H1 (cell line): ENCODE measurements around the gene GLRA1. TPM values are rescaled to one million over a fixed set of nuclear protein-coding genes. Genes with fewer than 3 reads are reported as not detected.

Experiments used
- CTCF ChIA-PET: fragments of 300-600 bp; sonication (Branson Sonifier 250); formaldehyde crosslinking; loops from one replicate; lab custom pipeline; 2021; ENCODE audit not compliant: partially characterized antibody; lab: Charles Lee
- POLR2A ChIA-PET: fragments of 300-600 bp; sonication (Branson Sonifier 250); formaldehyde crosslinking; loops from one replicate; lab custom pipeline; 2021; ENCODE audit warnings: inconsistent platforms; ENCODE audit not compliant: partially characterized antibody; lab: Charles Lee
- DNase-seq, 2 experiments: peaks; one replicate each; pipeline versions ENCODE4 v3.0.0 to v3.0.0-alpha.2; 2010 to 2022; ENCODE audit warnings: low spot score in 2 of 2, low read depth in 1 of 2, mixed read lengths in 1 of 2
- FAIRE-seq: peaks from 2 replicates; lab custom pipeline; 2011; peaks lifted over from hg19 to GRCh38; lab: Jason Lieb, UNC
- H2AFZ ChIP-seq: 2 replicates; pipeline ENCODE4 v1.8.1; 2012; ENCODE audit warnings: low read length, inconsistent platforms
- H2AK5ac ChIP-seq: 2 replicates; pipeline ENCODE4 v1.6.1; 2013; ENCODE audit warnings: low read depth, low read length
- H2BK120ac ChIP-seq: replicated peaks from 2 replicates; pipeline ENCODE3; 2013; ENCODE audit warnings: low read depth, low read length, inconsistent platforms
- H2BK12ac ChIP-seq: 2 replicates; pipeline ENCODE4 v1.6.1; 2013; ENCODE audit warnings: low read depth, low read length
- H2BK15ac ChIP-seq: 2 replicates; pipeline ENCODE4 v1.6.1; 2013; ENCODE audit warnings: low read length
- H2BK20ac ChIP-seq: 2 replicates; pipeline ENCODE4 v1.6.1; 2013; ENCODE audit warnings: low read length
- H2BK5ac ChIP-seq: 2 replicates; pipeline ENCODE4 v1.6.1; 2013; ENCODE audit warnings: low read depth, low read length
- H3K14ac ChIP-seq: 2 replicates; pipeline ENCODE4 v1.6.1; 2013; ENCODE audit warnings: inconsistent platforms; ENCODE audit not compliant: insufficient read length
- H3K18ac ChIP-seq: 2 replicates; pipeline ENCODE4 v1.6.1; 2013; ENCODE audit warnings: low read length; ENCODE audit errors: extremely low read depth
- H3K23ac ChIP-seq: 2 replicates; pipeline ENCODE4 v1.6.1; 2013; ENCODE audit warnings: inconsistent platforms; ENCODE audit not compliant: insufficient read length
- H3K23me2 ChIP-seq: 2 replicates; pipeline ENCODE4 v1.6.1; 2013; ENCODE audit warnings: low read depth, low read length
- H3K27ac ChIP-seq: 2 replicates; pipeline ENCODE4 v1.6.1; 2011; ENCODE audit warnings: low read depth, low read length, inconsistent platforms
- H3K27me3 ChIP-seq, 4 experiments: replicated peaks in 1 of 4; 1 replicate in 1 of 4; 2 replicates in 3 of 4; pipeline versions ENCODE4 v1.6.1 to v1.8.1; 2011 to 2013; ENCODE audit warnings: low read length in 3 of 4, mild to moderate bottlenecking in 3 of 4, inconsistent platforms in 2 of 4, mixed read lengths in 2 of 4, moderate library complexity in 1 of 4; ENCODE audit not compliant: control insufficient read depth in 3 of 4, insufficient read depth in 3 of 4; ENCODE audit errors: extremely low read depth in 1 of 4
- H3K36me3 ChIP-seq, 4 experiments: 2 replicates each; pipeline versions ENCODE4 v1.6.1 to v1.8.1; 2011 to 2013; ENCODE audit warnings: mild to moderate bottlenecking in 4 of 4, low read length in 3 of 4, moderate library complexity in 2 of 4, control low read depth in 1 of 4, inconsistent platforms in 1 of 4; ENCODE audit not compliant: insufficient read depth in 4 of 4, control insufficient read depth in 2 of 4
- H3K4ac ChIP-seq: replicated peaks from 2 replicates; pipeline ENCODE3; 2013; ENCODE audit warnings: low read length, low read depth, mixed read lengths, inconsistent platforms; ENCODE audit not compliant: insufficient read length
- H3K4me1 ChIP-seq, 4 experiments: replicated peaks in 1 of 4; 1 replicate in 1 of 4; 2 replicates in 3 of 4; pipeline versions ENCODE4 v1.6.1 to v1.8.1; 2011 to 2013; ENCODE audit warnings: low read length in 3 of 4, inconsistent platforms in 2 of 4, mixed read lengths in 1 of 4; ENCODE audit not compliant: insufficient read depth in 4 of 4, control insufficient read depth in 3 of 4
- H3K4me2 ChIP-seq, 2 experiments: 2 replicates each; pipeline versions ENCODE4 v1.6.1 to v1.8.1; 2011 to 2013; ENCODE audit warnings: low read depth in 2 of 2, low read length in 2 of 2, control low read depth in 1 of 2, inconsistent platforms in 1 of 2, mild to moderate bottlenecking in 1 of 2; ENCODE audit not compliant: insufficient read depth in 1 of 2
- H3K4me3 ChIP-seq, 4 experiments: fragments of 200-600, 300-600 bp in 1 of 4; sonication (generic), shearing (Covaris generic), sonication (Bioruptor Twin) in 1 of 4; 2 replicates each; pipeline versions ENCODE4 v1.5.1 to v1.8.1; 2011 to 2016; ENCODE audit warnings: low read length in 4 of 4, low read depth in 3 of 4, control low read depth in 2 of 4, inconsistent platforms in 2 of 4, mild to moderate bottlenecking in 2 of 4, mixed read lengths in 1 of 4, moderate library complexity in 1 of 4; ENCODE audit not compliant: insufficient read depth in 2 of 4; ENCODE audit errors: extremely low read depth in 1 of 4
- H3K56ac ChIP-seq: replicated peaks from 2 replicates; pipeline ENCODE3; 2013; ENCODE audit warnings: low read depth, mild to moderate bottlenecking, mixed read lengths, low read length, inconsistent platforms; ENCODE audit not compliant: insufficient read length
- H3K79me1 ChIP-seq: 2 replicates; pipeline ENCODE4 v1.6.1; 2013; ENCODE audit warnings: low read depth, low read length, control low read depth
- H3K79me2 ChIP-seq, 2 experiments: 2 replicates each; pipeline versions ENCODE4 v1.6.1 to v1.8.1; 2012 to 2013; ENCODE audit warnings: low read length in 2 of 2, mild to moderate bottlenecking in 2 of 2, inconsistent platforms in 1 of 2; ENCODE audit not compliant: insufficient read depth in 2 of 2, control insufficient read depth in 1 of 2
- H3K9ac ChIP-seq, 4 experiments: replicated peaks in 1 of 4; 1 replicate in 1 of 4; 2 replicates in 3 of 4; pipeline versions ENCODE4 v1.6.1 to v1.8.1; 2011 to 2013; ENCODE audit warnings: low read depth in 3 of 4, low read length in 3 of 4, control low read depth in 2 of 4, mild to moderate bottlenecking in 2 of 4, moderate library complexity in 2 of 4, inconsistent platforms in 1 of 4; ENCODE audit errors: extremely low read depth in 1 of 4
- H3K9me3 ChIP-seq, 2 experiments: 2 replicates each; pipeline versions ENCODE4 v1.6.1 to v1.8.1; 2012 to 2013; ENCODE audit warnings: mild to moderate bottlenecking in 2 of 2, moderate library complexity in 2 of 2, control low read depth in 1 of 2, inconsistent platforms in 1 of 2, low read depth in 1 of 2, low read length in 1 of 2, mixed read lengths in 1 of 2; ENCODE audit not compliant: insufficient read depth in 2 of 2
- H4K20me1 ChIP-seq, 2 experiments: replicated peaks in 1 of 2; 2 replicates each; pipeline versions ENCODE3 to v1.8.1; 2011 to 2013; ENCODE audit warnings: inconsistent platforms in 2 of 2, low read length in 2 of 2, mild to moderate bottlenecking in 1 of 2; ENCODE audit not compliant: insufficient read depth in 2 of 2, control insufficient read depth in 1 of 2
- H4K5ac ChIP-seq: 2 replicates; pipeline ENCODE4 v1.6.1; 2013; ENCODE audit warnings: low read length, low read depth, mixed read lengths, inconsistent platforms; ENCODE audit not compliant: insufficient read length
- H4K8ac ChIP-seq: 2 replicates; pipeline ENCODE4 v1.8.0; 2013; ENCODE audit warnings: mild to moderate bottlenecking, moderate library complexity, low read length, inconsistent platforms; ENCODE audit not compliant: insufficient read depth; ENCODE audit errors: extremely low read depth
- H4K91ac ChIP-seq: replicated peaks from 2 replicates; pipeline ENCODE3; 2013; ENCODE audit warnings: low read length, mixed read lengths, inconsistent platforms; ENCODE audit not compliant: insufficient read length
- BRCA1 ChIP-seq: IDR thresholded peaks from 2 replicates; pipeline ENCODE4 v1.6.1; 2012; ENCODE audit warnings: low read depth, low read length, improper control_type of control experiment
- CBX5 ChIP-seq: fragments of 300-800, 300-1000 bp; sonication (generic); IDR thresholded peaks from 2 replicates; pipeline ENCODE4 v1.7.1; 2016; ENCODE audit warnings: antibody characterized with exemption, low read length, low read depth
- CBX8 ChIP-seq: fragments of 300-800, 300-1000 bp; sonication (generic); IDR thresholded peaks from 2 replicates; pipeline ENCODE4 v1.7.1; 2016; ENCODE audit warnings: low read depth, low read length, borderline replicate concordance
- FOSL1 ChIP-seq: IDR thresholded peaks from 2 replicates; pipeline ENCODE4 v1.6.1; 2011; ENCODE audit warnings: mild to moderate bottlenecking, low read depth, low read length, moderate library complexity; ENCODE audit not compliant: insufficient read depth
- KDM1A ChIP-seq: fragments of 200-600, 300-600 bp; sonication (generic); IDR thresholded peaks from 2 replicates; pipeline ENCODE4 v1.7.1; 2016; ENCODE audit warnings: mild to moderate bottlenecking, low read length, borderline replicate concordance
- POLR2A ChIP-seq, 2 experiments: IDR thresholded peaks; 1 replicate in 1 of 2; 2 replicates in 1 of 2; pipeline ENCODE4 v1.6.1; 2011; ENCODE audit warnings: low read depth in 2 of 2, low read length in 2 of 2, mild to moderate bottlenecking in 2 of 2; ENCODE audit errors: control extremely low read depth in 1 of 2
- RXRA ChIP-seq: IDR thresholded peaks from 2 replicates; pipeline ENCODE4 v1.6.1; 2011; ENCODE audit warnings: low read depth, mild to moderate bottlenecking, low read length, moderate library complexity; ENCODE audit not compliant: insufficient read depth
- SP1 ChIP-seq: IDR thresholded peaks from 2 replicates; pipeline ENCODE4 v1.6.1; 2011; ENCODE audit warnings: low read depth, low read length
- SUZ12 ChIP-seq: fragments of 200-600 bp; sonication (generic); IDR thresholded peaks from 2 replicates; pipeline ENCODE4 v1.6.1; 2012; ENCODE audit warnings: mild to moderate bottlenecking, inconsistent platforms, low read length, moderate library complexity, mixed read lengths
- TAF7 ChIP-seq: optimal IDR thresholded peaks from 2 replicates; pipeline ENCODE3; 2011; ENCODE audit warnings: low read depth, mild to moderate bottlenecking, inconsistent platforms, low read length, moderate library complexity, borderline replicate concordance
- TCF12 ChIP-seq: IDR thresholded peaks from 2 replicates; pipeline ENCODE4 v1.6.1; 2011; ENCODE audit warnings: low read depth, mild to moderate bottlenecking, low read length
- TEAD4 ChIP-seq: IDR thresholded peaks from 2 replicates; pipeline ENCODE4 v1.6.1; 2012; ENCODE audit warnings: low read depth, low read length, inconsistent platforms, mixed read lengths
- WGBS, 2 experiments: shearing (Covaris generic) in 1 of 2; methylation state at CpG; one replicate each; pipeline versions ENCODE4 v1.1.6 to v1.1.7; 2013 to 2015; ENCODE audit warnings: low lambda C conversion rate in 2 of 2, mixed read lengths in 2 of 2, inconsistent platforms in 1 of 2, low coverage in 1 of 2, missing lambda C conversion rate in 1 of 2; ENCODE audit not compliant: insufficient replicate concordance in 2 of 2, insufficient coverage in 1 of 2, insufficient read length in 1 of 2; ENCODE audit errors: extremely low coverage in 1 of 2, missing lambda C conversion rate in 1 of 2; 5-methylcytosine and 5-hydroxymethylcytosine counted together
- polyA plus RNA-seq, 7 experiments: library from polyadenylated mRNA; depleted of rRNA in 3 of 7; stranded (reverse) in 5 of 7; unstranded in 2 of 7; fragments of >200 nt in 5 of 7; fragments of 200-250 nt in 2 of 7; gene quantifications; 1 replicate in 5 of 7; 2 replicates in 1 of 7; 4 replicates in 1 of 7; pipeline versions ENCODE4 v1.2.1 to v1.2.3, GENCODE V29; 2011 to 2013; ENCODE audit warnings: missing spikeins in 2 of 7, mixed read lengths in 2 of 7
- total RNA-seq: library from RNA; stranded (reverse); fragmentation: NEBNext Ultra II Directional; extraction: Animal tissue kit (Norgen Biotek cat#: 25700); gene quantifications from 2 replicates; pipeline ENCODE4 v1.2.1, GENCODE V29; 2021

The GLRA1 gene
- total and polyA plus RNA-seq, 2 of the 8 experiments (the other 6 are each of a cell fraction or from before 2014, with no cell fraction given), result not detected

DNA sequence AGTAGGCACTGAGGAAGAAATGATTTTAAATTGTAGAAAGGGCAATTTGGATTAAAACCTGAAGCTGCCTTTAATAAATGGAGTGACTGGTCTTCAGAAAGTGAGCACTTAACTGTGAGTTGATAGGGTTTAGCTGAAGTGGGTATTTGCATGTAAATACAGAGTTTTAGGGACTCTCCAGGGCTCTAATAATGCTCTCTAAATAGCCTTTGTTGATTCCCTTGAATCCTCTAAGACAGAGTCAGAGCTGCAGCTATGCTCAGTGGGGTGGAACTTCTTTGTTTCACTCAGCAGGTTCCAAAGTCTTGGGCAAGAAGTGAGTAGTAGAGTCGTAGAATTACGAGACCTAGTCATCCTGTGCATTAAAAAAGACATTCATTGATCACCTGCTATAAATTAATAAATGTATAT, 21.4 kb downstream of the GLRA1 start:
- peaks cover 0 to 11% (median 3%) of the 10 kb centered on the region in 4 experiments; a peak in 4 of 7 replicates for H3K4me1 ChIP-seq
- H2BK12ac ChIP-seq, result no peak overlapping the region
- no peak overlapping the region for H4K8ac ChIP-seq
- H2BK20ac ChIP-seq, result no peak overlapping the region
- peak overlapping the region in 2 of 4 experiments; percentile 1 to 22; a peak in 1 of 8 replicates for H3K4me3 ChIP-seq
- H2AK5ac ChIP-seq, result no peak overlapping the region
- peaks cover 57 to 96% (median 86%) of the 10 kb centered on the region in 4 experiments for H3K27me3 ChIP-seq
- no peak overlapping the region for H3K27ac ChIP-seq
- no peak overlapping the region for H4K5ac ChIP-seq
- H4K20me1 ChIP-seq, result peaks cover 0 to 7% of the 10 kb centered on the region in 2 experiments
- peak in 1 of 2 experiments; percentile 39 for DNase-seq
- H3K4ac ChIP-seq, result no peak overlapping the region
- no peaks in the 10 kb centered on the region for H3K79me1 ChIP-seq
- no peak overlapping the region for H3K56ac ChIP-seq
- POLR2A ChIA-PET, result no interaction called here
- no peak overlapping the region for H2AFZ ChIP-seq
- no peak overlapping the region for H3K4me2 ChIP-seq
- H3K36me3 ChIP-seq, result no peaks in the 10 kb centered on the region
- no peaks in the 10 kb centered on the region; the same call in 1 of the 2 replicates for H3K23me2 ChIP-seq
- H3K9ac ChIP-seq, result no peak overlapping the region
- no peak overlapping the region for H2BK120ac ChIP-seq
- WGBS, 2 experiments, result 2% methylated on average over 2 of the region's 2 CpGs; no CpG with 5 or more reads in 1 of the 2 experiments
- H3K23ac ChIP-seq, result no peak overlapping the region
- CTCF ChIA-PET, result interaction anchor here (1.0 to 2.7 kb wide), 8 partner anchors 11 to 446 kb away, joined by 3 to 9 read pairs (median 5); partner anchors contain the start of gene GLRA1
- H4K91ac ChIP-seq, result no peak overlapping the region
- H3K14ac ChIP-seq, result no peak overlapping the region
- H3K9me3 ChIP-seq, result no peaks in the 10 kb centered on the region
- no peak overlapping the region for H3K18ac ChIP-seq
- peak; percentile 95 for FAIRE-seq
- no peak overlapping the region for H2BK5ac ChIP-seq
- no peak overlapping the region for H2BK15ac ChIP-seq
- no peaks in the 10 kb centered on the region for H3K79me2 ChIP-seq
- TF ChIP-seq BRCA1 (no peak), TAF7 (no peak), FOSL1 (no peak), RXRA (no peak), SUZ12 (no peak), SP1 (peak; percentile 65), POLR2A (IDR thresholded peaks at IDR 0.05; ENCODE audit: control extremely low read depth in 1 of 2, low read depth in 2 of 2, low read length in 2 of 2) (no peak), TEAD4 (peak; percentile 52; the same call in 1 of the 2 replicates), CBX5 (no peak), CBX8 (no peak), KDM1A (peak; percentile 73; the same call in 1 of the 2 replicates), TCF12 (peak; percentile 82)
